Omental fat pad (tissue), 4 donors: ENCODE measurements around the gene FGFRL1. TPM values are rescaled to one million over a fixed set of nuclear protein-coding genes. Genes with fewer than 3 reads are reported as not detected.

Experiments used
- ATAC-seq: fragments of 150-250 bp; one replicate; pipeline ENCODE4 v1.9.1; 2016; ENCODE audit warnings: mild to moderate bottlenecking, moderate library complexity; ENCODE audit not compliant: low FRiP score
- DNase-seq: peaks from one replicate; pipeline ENCODE4 v3.0.0-alpha.2; 2019; ENCODE audit warnings: low spot score
- total RNA-seq, 4 donors: library from RNA; depleted of rRNA; stranded (reverse); fragments of >200 nt; gene quantifications; one replicate each; pipeline ENCODE4 v1.1.0, GENCODE V29; 2016
- TF ChIP-seq, protein P1 (sequence below), 3 donors: fragments of 450-650 bp; IDR thresholded peaks; one replicate each; pipeline ENCODE4 v1.5.1; 2016 to 2017; ENCODE audit warnings: antibody characterized with exemption in 3 of 3, mild to moderate bottlenecking in 3 of 3, moderate library complexity in 2 of 3

Gene FGFRL1
- total RNA-seq, 4 donors from 2014 or later: 25.1 to 91.7 (median 68.8) TPM

DNA sequence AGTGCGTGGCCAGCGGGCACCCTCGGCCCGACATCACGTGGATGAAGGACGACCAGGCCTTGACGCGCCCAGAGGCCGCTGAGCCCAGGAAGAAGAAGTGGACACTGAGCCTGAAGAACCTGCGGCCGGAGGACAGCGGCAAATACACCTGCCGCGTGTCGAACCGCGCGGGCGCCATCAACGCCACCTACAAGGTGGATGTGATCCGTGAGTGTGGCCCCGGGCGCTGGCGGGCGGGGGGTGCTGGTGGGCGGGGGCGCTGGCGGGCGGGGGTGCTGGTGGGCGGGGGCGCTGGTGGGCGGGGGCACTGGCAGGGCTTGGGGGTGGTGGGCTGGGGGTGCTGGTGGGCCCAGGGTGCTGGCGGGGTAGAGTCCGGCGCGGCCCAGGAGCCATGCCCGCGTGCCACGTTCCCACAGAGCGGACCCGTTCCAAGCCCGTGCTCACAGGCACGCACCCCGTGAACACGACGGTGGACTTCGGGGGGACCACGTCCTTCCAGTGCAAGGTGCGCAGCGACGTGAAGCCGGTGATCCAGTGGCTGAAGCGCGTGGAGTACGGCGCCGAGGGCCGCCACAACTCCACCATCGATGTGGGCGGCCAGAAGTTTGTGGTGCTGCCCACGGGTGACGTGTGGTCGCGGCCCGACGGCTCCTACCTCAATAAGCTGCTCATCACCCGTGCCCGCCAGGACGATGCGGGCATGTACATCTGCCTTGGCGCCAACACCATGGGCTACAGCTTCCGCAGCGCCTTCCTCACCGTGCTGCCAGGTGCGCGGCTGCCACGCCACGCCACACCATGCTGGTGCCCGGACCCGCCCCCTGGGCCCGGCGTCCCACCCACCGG is 12.7 kb downstream of the FGFRL1 start:
- TF ChIP-seq, protein P1, sequence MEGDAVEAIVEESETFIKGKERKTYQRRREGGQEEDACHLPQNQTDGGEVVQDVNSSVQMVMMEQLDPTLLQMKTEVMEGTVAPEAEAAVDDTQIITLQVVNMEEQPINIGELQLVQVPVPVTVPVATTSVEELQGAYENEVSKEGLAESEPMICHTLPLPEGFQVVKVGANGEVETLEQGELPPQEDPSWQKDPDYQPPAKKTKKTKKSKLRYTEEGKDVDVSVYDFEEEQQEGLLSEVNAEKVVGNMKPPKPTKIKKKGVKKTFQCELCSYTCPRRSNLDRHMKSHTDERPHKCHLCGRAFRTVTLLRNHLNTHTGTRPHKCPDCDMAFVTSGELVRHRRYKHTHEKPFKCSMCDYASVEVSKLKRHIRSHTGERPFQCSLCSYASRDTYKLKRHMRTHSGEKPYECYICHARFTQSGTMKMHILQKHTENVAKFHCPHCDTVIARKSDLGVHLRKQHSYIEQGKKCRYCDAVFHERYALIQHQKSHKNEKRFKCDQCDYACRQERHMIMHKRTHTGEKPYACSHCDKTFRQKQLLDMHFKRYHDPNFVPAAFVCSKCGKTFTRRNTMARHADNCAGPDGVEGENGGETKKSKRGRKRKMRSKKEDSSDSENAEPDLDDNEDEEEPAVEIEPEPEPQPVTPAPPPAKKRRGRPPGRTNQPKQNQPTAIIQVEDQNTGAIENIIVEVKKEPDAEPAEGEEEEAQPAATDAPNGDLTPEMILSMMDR (IDR thresholded peaks at IDR 0.05): no peak
- DNase-seq: no peak
- ATAC-seq: no peak

DNA sequence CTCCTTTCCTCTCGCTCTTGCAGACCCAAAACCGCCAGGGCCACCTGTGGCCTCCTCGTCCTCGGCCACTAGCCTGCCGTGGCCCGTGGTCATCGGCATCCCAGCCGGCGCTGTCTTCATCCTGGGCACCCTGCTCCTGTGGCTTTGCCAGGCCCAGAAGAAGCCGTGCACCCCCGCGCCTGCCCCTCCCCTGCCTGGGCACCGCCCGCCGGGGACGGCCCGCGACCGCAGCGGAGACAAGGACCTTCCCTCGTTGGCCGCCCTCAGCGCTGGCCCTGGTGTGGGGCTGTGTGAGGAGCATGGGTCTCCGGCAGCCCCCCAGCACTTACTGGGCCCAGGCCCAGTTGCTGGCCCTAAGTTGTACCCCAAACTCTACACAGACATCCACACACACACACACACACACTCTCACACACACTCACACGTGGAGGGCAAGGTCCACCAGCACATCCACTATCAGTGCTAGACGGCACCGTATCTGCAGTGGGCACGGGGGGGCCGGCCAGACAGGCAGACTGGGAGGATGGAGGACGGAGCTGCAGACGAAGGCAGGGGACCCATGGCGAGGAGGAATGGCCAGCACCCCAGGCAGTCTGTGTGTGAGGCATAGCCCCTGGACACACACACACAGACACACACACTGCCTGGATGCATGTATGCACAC is 13.6 kb downstream of the FGFRL1 start:
- TF ChIP-seq, protein P1 (IDR thresholded peaks at IDR 0.05): no peak
- ATAC-seq (no peak), DNase-seq (no peak)

DNA sequence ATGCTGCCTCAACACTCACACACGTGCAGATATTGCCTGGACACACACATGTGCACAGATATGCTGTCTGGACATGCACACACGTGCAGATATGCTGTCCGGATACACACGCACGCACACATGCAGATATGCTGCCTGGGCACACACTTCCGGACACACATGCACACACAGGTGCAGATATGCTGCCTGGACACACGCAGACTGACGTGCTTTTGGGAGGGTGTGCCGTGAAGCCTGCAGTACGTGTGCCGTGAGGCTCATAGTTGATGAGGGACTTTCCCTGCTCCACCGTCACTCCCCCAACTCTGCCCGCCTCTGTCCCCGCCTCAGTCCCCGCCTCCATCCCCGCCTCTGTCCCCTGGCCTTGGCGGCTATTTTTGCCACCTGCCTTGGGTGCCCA is 14.7 kb downstream of the FGFRL1 start:
- TF ChIP-seq, protein P1 (IDR thresholded peaks at IDR 0.05): no peak
- ATAC-seq: no peak
- no peak for DNase-seq

DNA sequence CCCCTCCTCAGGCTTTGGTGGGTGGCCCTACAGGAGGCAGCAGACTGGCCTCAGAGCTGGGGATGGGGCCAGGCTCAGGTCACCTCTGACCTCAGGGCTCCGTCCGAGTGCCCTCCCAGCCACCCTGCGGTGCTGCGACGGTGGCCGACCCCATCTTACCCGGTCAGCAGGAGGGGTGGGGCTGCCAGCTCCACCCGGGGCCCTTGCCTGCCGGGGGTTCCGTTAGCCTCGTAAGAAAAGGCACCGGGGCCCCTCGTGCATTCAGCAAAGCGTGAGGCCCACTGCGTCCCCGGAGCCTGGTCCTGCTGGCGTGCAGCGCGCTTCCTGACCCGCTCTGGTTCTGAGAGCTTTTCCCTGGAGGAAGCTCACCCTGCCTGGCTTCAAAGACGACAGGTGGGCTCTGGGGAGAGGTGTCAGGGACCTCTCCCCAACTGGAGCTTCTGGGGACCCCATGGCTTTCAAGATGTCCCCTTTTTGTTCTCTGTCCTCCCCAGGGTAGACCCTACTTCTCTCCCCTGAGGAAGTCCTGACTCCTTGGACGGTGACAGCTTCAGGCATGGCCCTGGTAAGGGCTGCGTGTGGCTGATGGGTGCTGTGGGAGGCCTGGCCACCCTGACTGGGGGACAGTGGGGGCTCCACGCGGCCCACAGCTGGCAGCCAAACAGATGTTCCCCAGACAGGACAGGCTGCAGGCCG is 15.9 kb downstream of the FGFRL1 start:
- TF ChIP-seq, protein P1 (IDR thresholded peaks at IDR 0.05): no peak
- DNase-seq (no peak), ATAC-seq (no peak)

DNA sequence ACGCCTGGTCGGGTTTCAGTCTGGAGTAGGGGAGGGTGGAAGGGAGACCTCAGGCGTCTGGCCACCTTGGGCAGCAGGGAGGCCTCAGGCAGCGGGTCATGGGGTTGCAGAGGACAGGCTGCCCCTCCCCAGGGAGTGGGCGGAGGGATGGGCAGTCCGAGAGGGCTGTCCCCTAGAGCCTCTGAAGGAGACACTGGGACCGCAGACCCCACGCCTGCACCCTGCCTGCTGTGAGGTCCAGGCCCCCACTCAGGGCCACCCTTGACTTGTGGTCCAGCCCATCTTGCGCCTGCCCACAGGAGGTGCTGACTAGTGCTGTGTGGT is 16.5 kb downstream of the FGFRL1 start:
- TF ChIP-seq, protein P1 (IDR thresholded peaks at IDR 0.05): no peak
- no peak for DNase-seq
- ATAC-seq: no peak

DNA sequence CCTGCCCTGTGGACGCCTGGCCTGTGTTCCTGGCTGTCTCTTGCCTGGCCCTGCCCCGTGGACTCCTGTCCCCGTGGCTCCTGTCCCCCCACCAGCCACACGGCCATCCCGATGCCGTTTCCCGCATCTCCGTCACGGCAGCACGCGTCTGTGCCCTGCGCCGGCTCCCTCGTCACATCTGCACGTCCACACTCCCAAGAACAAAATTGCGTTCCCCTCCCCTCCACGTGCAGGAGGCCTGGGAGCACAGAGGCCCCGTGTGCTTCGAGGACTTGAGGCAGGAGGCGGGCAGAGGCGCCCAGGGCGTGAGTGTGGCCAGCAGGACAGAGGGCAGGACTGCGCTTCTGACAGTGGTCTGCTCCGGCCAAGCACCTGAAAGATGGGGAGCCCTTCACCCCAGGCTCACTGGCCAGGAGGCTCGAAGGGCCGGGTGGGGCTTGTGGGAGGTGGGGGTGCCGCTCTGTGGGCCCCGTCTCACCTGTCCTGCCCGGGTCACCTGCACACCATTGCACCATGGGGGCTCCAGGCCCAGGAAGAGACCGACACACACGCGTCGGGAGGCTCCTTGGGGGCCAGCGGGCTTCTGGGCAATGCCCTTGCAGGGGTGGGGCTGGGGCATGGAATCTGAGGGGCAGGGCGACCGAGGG is 17.3 kb downstream of the FGFRL1 start:
- ATAC-seq (no peak), DNase-seq (no peak)
- TF ChIP-seq, protein P1 (IDR thresholded peaks at IDR 0.05): no peak
